GM15510 (cell line): ENCODE measurements around the gene ADAMTSL1.

ENCODE experiments used
- POLR2A ChIP-seq: IDR thresholded peaks from 3 replicates; pipeline ENCODE4 v1.6.1; 2011; ENCODE audit warnings: borderline replicate concordance; ENCODE audit not compliant: insufficient read length; ENCODE audit errors: extremely low read depth

Gene ADAMTSL1

DNA sequence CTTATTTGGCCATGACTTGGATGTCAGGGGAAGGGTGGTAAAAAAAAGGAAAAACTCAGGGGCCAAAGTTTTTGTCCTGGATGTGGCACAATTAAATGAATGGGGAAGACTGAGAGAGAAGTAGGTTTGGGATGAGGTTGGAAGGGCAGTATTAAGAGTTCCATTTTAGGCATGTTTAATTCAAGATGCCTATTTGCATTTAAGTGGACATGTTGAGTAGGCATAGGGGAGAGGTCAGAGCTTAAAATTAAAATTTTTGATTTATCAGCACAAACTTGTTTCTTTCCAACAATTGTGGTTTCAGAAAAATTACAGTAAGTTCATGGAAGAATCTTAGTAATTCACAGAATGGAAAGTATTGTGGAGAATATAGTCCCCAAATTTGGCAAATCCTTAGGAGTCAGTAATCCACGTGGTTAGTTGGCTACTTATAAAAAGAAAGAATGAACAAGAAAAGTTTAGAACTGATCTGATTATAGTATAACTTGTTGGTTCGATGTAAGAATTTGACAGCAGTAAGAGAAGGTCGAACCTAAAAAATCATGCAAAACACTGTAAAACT is 293.1 kb downstream of the ADAMTSL1 start:
- no peak for TF ChIP-seq POLR2A

DNA sequence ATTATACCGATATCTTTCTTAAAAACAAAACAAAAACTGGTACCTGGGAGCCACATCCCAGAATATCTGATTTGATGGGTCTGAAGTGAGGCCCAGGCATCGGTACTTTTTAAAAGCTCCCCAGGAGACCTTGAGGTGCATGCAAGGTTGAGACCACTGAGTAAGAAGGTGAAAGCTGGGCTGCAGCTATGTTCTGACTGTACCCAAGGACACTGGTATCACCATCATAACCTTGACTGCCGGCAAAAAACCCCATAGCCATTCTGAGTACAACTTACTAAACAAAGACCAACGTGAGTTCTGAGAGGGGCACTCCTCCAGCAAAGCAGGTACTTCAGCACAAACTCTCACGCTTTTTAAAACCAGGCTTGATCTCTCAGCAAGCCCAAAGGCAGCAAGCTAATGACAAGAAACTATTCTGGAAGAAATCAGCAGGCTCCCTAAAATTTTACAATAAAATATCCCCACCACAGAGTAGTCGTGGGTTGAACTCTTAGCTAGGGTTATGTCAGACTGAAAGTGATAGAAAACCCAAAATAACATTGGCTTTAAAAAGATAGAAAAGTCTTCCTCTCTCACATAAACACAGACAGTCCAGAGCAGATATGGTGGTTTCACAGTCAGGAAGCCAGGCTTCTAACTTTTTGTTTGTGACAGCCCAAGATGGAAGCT is 295.1 kb downstream of the ADAMTSL1 start:
- TF ChIP-seq POLR2A: no peak

DNA sequence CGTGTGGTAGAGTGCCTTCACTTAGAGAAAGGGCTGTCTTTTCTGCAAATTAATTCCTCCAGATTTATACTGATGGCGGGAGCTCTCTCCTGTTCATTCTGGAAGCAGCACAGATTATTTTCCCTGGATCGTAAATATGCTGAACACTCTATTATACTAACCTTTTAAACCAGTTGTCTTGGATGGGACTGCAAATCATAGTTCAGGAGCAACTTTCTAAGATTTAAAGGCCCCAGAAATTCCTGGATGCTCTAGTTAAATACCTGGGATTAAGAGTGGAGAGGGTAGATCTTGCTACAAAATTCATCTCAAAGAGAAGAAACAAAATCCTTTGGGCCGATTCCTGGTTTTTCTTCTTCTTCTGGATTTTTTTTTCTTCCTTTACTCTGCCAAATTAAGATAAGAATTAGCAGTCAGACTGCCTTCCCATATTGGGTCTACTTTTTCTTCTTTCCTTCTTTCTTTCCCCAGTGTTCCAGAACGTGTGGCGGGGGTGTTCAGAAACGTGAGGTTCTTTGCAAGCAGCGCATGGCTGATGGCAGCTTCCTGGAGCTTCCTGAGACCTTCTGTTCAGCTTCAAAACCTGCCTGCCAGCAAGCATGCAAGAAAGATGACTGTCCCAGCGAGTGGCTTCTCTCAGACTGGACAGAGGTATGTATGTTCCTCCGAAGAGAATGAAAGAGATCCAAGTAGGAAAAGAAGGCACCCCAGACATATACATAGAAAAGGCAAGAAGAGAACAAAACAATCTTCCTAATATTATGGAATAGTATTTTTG is 296.4 kb downstream of the ADAMTSL1 start:
- no peak for TF ChIP-seq POLR2A

DNA sequence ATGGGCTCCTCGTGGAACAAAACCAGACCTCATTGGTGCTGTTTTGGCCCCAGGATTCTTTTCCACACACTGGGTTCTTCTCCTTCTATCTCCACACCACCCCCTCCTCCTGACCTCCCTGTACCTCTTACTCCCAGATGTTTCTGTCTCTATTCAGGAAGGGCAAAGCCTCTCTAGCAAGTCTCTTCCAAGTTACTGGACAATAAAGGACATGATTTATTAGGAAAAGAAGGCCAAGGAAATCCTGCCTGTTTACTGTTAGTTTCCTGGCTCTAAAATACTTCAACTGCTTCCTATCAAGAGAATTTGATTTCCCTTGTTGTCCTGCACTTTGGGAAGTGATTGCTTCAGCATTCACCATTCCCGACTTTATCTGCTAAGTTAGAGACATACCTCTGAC is 297.1 kb downstream of the ADAMTSL1 start:
- TF ChIP-seq POLR2A: no peak

DNA sequence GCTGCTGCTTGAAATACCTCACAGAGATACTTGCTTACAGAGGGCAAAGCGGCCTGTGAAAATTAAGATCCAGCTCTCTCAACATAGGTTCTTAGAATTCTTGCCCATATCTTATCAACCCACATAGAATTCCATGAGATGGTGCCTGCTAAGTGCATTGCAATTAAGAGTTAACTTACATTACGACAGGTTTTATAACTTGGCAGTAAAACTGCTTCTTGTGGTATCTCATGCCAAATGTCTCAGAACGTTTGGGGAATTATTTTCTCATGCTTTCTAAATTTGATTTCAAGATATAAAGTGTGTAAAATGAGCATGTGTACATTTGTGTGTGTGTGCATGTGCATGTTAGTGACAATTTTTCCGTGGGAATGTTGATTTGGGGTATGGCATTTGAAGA is 297.8 kb downstream of the ADAMTSL1 start:
- TF ChIP-seq POLR2A: no peak

DNA sequence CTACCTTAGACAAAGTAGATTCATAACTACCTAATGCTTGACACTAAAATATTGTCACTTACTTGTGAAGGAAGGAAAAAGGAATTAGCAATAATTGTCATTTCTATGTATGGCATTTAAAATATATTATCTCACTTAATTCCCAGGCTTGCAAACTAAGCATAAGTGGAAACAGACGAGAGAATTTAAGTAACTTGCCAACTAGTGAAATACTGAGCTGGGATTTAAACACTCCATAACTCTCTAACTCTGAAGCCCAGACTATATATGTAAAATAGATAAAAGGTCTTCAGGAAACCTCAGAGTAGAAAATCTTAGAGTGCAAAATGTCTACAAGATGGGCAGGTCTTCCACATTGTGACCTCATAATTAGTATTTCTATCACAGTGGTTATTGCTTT is 301.3 kb downstream of the ADAMTSL1 start:
- TF ChIP-seq POLR2A: no peak

- TF ChIP-seq POLR2A: no peak
Observed at GRCh38 chr9:18775930-18776329, 302.0 kb downstream of the ADAMTSL1 start.

DNA sequence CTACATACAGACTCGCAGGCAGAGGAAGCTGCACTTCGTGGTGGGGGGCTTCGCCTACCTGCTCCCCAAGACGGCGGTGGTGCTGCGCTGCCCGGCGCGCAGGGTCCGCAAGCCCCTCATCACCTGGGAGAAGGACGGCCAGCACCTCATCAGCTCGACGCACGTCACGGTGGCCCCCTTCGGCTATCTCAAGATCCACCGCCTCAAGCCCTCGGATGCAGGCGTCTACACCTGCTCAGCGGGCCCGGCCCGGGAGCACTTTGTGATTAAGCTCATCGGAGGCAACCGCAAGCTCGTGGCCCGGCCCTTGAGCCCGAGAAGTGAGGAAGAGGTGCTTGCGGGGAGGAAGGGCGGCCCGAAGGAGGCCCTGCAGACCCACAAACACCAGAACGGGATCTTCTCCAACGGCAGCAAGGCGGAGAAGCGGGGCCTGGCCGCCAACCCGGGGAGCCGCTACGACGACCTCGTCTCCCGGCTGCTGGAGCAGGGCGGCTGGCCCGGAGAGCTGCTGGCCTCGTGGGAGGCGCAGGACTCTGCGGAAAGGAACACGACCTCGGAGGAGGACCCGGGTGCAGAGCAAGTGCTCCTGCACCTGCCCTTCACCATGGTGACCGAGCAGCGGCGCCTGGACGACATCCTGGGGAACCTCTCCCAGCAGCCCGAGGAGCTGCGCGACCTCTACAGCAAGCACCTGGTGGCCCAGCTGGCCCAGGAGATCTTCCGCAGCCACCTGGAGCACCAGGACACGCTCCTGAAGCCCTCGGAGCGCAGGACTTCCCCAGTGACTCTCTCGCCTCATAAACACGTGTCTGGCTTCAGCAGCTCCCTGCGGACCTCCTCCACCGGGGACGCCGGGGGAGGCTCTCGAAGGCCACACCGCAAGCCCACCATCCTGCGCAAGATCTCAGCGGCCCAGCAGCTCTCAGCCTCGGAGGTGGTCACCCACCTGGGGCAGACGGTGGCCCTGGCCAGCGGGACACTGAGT is 303.2 kb downstream of the ADAMTSL1 start:
- no peak for TF ChIP-seq POLR2A

GRCh38 chr9:18778147-18778546 is 304.2 kb downstream of the ADAMTSL1 start:
- TF ChIP-seq POLR2A: no peak

- no peak for TF ChIP-seq POLR2A
Observed at GRCh38 chr9:18778846-18779245, 304.9 kb downstream of the ADAMTSL1 start.

DNA sequence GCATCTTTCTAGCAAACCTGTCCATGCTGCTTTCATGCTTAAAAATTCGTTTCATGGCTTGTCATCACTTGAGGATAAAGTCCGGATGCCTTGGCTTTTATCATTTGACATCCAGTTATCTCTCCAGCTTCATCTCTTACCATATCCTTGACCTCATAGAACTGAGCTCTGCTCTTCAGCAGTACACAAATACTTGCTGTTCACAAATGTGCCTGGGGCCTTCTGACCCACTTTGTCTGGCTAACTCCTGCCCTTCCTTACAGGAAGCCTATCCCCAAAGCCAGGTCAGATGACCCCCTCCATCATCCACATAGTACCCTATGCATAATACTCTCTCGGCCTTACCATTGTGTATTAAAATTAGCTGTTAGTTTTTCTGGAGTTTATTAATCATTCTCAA is 310.0 kb downstream of the ADAMTSL1 start:
- TF ChIP-seq POLR2A: no peak

GRCh38 chr9:18785604-18786003 is 311.7 kb downstream of the ADAMTSL1 start:
- TF ChIP-seq POLR2A: no peak

DNA sequence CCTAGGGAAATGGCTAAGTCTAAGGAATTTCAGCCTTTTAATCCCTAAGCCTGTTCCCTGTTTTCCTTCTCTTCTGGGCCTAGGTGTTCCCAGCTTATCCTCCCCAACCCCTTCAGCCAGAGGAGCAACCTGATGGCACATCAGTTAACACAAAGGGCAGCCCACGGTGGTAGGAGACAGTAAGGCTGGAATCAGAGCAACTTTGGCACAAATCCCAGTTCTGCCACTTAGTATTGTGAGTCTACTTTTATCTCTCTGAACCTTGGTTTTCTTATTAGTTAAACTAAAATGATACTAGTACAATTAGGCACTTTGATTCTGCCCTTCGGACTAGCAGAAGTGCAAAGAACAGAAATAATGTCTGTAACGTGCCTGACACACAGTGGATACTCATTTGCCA is 312.2 kb downstream of the ADAMTSL1 start:
- TF ChIP-seq POLR2A: no peak

DNA sequence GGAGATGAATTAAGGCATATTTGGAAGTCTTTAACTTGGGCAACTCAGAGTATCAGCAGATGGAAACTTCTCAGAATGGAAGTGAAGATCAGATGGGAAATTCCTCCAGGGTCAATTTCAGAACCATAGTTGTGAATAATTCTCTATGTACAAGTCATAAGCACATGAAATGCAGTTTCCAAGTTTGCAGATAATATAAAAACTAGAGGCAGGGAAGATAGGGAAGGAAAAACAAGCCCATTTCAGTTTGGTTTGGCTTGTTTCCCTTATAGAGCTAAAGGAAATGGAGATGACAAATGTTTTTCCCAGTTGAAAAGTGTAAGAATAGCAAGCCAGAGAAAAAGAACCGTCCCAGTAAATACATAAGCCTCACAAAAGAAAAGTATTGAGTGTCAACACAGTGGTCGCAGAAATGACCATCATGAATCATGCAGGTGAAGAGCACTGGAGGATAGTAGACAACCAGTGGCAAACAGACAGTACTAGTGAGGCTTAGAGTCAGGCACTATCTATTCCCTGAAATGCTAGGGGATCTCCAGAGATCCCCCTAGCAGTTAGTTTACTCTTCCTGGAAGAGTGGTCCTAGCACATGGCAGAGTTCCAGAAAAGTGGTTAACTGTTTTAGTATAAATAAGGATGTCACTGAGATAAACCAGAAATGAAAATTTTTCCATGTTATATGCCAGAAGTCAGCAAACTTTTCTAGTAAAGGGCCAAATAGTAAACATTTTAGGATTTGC is 313.1 kb downstream of the ADAMTSL1 start:
- no peak for TF ChIP-seq POLR2A

DNA sequence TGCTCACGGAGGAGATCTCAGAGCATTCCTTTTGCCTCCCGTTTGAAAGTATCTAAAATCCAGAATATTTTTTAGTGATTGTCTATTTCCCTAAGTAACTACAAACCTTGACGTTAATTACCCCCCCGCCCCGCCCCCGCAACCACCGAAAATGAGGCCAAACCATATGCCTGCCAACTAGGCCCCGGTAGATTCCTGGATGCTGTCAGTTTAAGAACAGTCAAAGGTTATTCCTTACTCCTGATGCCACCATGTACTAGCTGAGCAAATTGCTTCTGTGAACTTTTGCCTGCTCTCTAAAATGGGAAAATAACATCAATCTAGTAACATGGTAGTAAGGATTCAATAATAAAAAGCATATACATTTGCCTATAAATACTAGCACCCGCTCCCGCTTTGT is 314.3 kb downstream of the ADAMTSL1 start:
- no peak for TF ChIP-seq POLR2A

DNA sequence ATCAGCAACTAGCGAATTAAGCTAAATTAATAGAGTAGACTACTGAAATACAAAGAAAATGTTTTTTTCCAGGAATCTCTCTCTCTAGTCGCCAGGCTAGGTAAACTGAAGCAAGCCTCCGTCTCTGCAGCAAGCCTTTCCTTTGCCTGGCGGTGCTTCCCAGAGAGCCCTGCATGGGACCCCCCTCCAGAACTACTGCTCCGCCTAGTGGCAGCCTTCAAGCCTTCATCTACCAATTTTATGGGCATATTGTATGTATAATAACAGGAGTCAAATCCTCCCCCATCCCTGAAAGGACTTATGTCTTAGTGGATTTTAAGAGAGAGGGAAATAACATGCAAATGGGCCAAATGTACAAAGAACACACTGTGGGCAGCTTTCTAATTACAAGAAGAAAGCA is 317.1 kb downstream of the ADAMTSL1 start:
- TF ChIP-seq POLR2A: no peak
